Measurements from ENCODE around the gene EPPIN. TPM values are rescaled to one million over a fixed set of nuclear protein-coding genes. Genes with fewer than 3 reads are reported as not detected.

The EPPIN gene
- total RNA-seq, 1 experiment from 2014 or later, result not detected

DNA sequence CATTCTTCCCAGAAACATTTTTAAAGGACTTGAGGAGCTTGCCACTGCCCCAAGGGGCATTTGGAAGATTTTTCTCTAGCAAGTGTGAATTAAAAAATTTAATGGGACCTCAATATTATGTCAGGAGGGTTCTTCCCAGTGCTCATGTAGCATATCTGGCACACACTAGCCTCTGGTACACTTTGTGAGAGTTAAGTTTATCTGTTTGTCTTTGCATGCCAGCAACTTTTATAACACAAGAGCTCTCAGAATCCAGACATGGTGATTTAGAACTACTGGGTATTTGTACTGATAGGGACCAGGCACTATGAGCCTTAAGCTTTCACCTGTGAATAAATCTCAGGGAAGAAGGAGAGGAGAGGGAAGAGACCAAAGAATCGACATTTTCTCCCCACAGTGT lies 44.6 kb downstream of the EPPIN start:
- BruUV-seq (replicated peaks), result no TSS peak
- Histone ChIP-seq H2AFZ (no peak overlapping the region), H3K4me1 (replicated peaks; ENCODE audit: insufficient read depth) (peaks cover 15% of the 10 kb centered on the region), H3K4me2 (no peak overlapping the region), H3F3A (ENCODE audit: insufficient read depth, low read depth) (peaks cover 14% of the 10 kb centered on the region), H3K79me2 (ENCODE audit: low read depth) (no peaks in the 10 kb centered on the region), H3K27me3 (ENCODE audit: insufficient read depth, low read depth) (no peaks in the 10 kb centered on the region), H3K9me2 (ENCODE audit: insufficient read depth) (no peaks in the 10 kb centered on the region), H3K36me3 (ENCODE audit: low read depth) (no peaks in the 10 kb centered on the region), H3K9me3 (ENCODE audit: insufficient read depth, low read depth) (no peaks in the 10 kb centered on the region), H4K20me1 (ENCODE audit: insufficient read depth) (no peaks in the 10 kb centered on the region), H3K27ac (no peak overlapping the region), H3K4me3 (no peak overlapping the region)
- no peak for DNase-seq
- TF ChIP-seq EZH2 (IDR thresholded peaks at IDR 0.05; ENCODE audit: low read depth), result no peak
- TF ChIP-seq CTCF (conservative IDR thresholded peaks at IDR 0.05), result no peak
- ChIA-PET CTCF (interaction anchor here (0.6 to 0.7 kb wide), 3 partner anchors 66 to 1290 kb away, joined by 3 read pairs; no protein-coding TSS in a partner anchor), POLR2A (ENCODE audit: unreplicated experiment) (interaction anchor here (0.6 kb wide), 1 partner anchor 36 kb away, joined by 4 read pairs; no protein-coding TSS in a partner anchor)
- intact Hi-C loops (cut with micrococcal nuclease; ENCODE audit: unreplicated experiment), result no loop called here

DNA sequence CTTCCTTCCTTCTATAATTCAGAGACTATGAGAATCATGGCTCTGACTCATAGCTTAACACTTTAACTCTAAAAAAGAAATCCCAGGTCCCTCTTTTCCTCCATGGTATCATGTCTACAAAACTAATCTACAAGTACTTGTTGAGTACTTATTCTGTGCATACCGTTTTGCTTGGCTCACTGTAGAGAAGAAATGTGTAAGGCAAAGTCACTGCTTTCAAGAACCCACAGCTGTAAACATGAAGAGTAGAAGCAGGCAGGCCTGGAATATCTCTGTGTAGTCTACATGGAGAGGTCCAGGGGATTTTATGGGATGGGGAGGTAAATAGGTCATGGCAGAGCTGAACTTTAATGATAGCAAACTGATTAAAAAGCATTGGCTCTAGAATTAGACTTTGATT lies 45.6 kb downstream of the EPPIN start:
- no peaks in the 10 kb centered on the region for H4K20me1 ChIP-seq (ENCODE audit: insufficient read depth)
- no peak overlapping the region for H3K27ac ChIP-seq
- H3K27me3 ChIP-seq (ENCODE audit: insufficient read depth, low read depth), result no peaks in the 10 kb centered on the region
- peaks cover 6% of the 10 kb centered on the region for H3K4me1 ChIP-seq (replicated peaks; ENCODE audit: insufficient read depth)
- no peaks in the 10 kb centered on the region for H3K9me2 ChIP-seq (ENCODE audit: insufficient read depth)
- no peaks in the 10 kb centered on the region for H3K79me2 ChIP-seq (ENCODE audit: low read depth)
- no TSS peak for BruUV-seq (replicated peaks)
- no peak overlapping the region for H3K4me2 ChIP-seq
- CTCF ChIA-PET, result interaction anchor here (0.5 kb wide), 1 partner anchor 217 kb away, joined by 8 read pairs; no protein-coding TSS in a partner anchor
- no peak overlapping the region for H3K4me3 ChIP-seq
- TF ChIP-seq EZH2 (IDR thresholded peaks at IDR 0.05; ENCODE audit: low read depth) (no peak), CTCF (conservative IDR thresholded peaks at IDR 0.05) (no peak)
- H3K36me3 ChIP-seq (ENCODE audit: low read depth), result no peaks in the 10 kb centered on the region
- DNase-seq, result peak in 1 of 2 experiments; percentile 32
- H2AFZ ChIP-seq, result no peak overlapping the region
- intact Hi-C loops (cut with micrococcal nuclease; ENCODE audit: unreplicated experiment), result no loop called here
- H3K9me3 ChIP-seq (ENCODE audit: insufficient read depth, low read depth), result no peaks in the 10 kb centered on the region
- peaks cover 6% of the 10 kb centered on the region for H3F3A ChIP-seq (ENCODE audit: insufficient read depth, low read depth)
- POLR2A ChIA-PET (ENCODE audit: unreplicated experiment), result interaction anchor here (0.7 kb wide), 1 partner anchor 41 kb away, joined by 3 read pairs; no protein-coding TSS in a partner anchor

DNA sequence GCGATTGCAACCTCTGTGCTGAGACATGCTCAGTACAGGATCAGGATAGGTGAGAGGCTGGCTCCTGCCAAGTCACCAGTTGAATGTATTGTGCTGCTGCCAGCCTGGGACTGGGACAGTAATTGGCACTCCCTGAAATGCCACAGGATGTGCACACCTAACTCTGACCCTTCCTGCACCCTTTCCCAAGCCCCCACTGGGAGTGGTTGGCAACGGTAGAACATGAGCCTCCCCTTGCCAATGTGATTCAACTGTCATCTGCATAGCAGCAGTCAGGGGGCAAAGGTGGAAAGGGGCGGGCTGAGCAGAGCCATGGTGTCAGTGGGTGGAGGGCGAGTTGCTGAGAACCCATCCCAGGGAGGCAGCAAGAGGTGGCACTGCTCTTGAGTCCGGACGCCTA lies 47.2 kb downstream of the EPPIN start:
- ChIA-PET CTCF (no interaction called here), POLR2A (ENCODE audit: unreplicated experiment) (no interaction called here)
- Histone ChIP-seq H3K9me3 (ENCODE audit: insufficient read depth, low read depth) (no peaks in the 10 kb centered on the region), H3K4me3 (no peak overlapping the region), H3F3A (ENCODE audit: insufficient read depth, low read depth) (no peaks in the 10 kb centered on the region), H3K79me2 (ENCODE audit: low read depth) (no peaks in the 10 kb centered on the region), H3K4me1 (replicated peaks; ENCODE audit: insufficient read depth) (no peaks in the 10 kb centered on the region), H3K4me2 (no peak overlapping the region), H4K20me1 (ENCODE audit: insufficient read depth) (no peaks in the 10 kb centered on the region), H3K9me2 (ENCODE audit: insufficient read depth) (no peaks in the 10 kb centered on the region), H3K27ac (no peak overlapping the region), H3K27me3 (ENCODE audit: insufficient read depth, low read depth) (no peaks in the 10 kb centered on the region), H2AFZ (no peak overlapping the region), H3K36me3 (ENCODE audit: low read depth) (no peaks in the 10 kb centered on the region)
- TF ChIP-seq CTCF (conservative IDR thresholded peaks at IDR 0.05) (no peak), EZH2 (IDR thresholded peaks at IDR 0.05; ENCODE audit: low read depth) (no peak)
- no TSS peak for BruUV-seq (replicated peaks)
- intact Hi-C loops (cut with micrococcal nuclease; ENCODE audit: unreplicated experiment), result no loop called here
- peak in 1 of 2 experiments; percentile 33 for DNase-seq
